Measurements from ENCODE around the gene NPR1.

DNA sequence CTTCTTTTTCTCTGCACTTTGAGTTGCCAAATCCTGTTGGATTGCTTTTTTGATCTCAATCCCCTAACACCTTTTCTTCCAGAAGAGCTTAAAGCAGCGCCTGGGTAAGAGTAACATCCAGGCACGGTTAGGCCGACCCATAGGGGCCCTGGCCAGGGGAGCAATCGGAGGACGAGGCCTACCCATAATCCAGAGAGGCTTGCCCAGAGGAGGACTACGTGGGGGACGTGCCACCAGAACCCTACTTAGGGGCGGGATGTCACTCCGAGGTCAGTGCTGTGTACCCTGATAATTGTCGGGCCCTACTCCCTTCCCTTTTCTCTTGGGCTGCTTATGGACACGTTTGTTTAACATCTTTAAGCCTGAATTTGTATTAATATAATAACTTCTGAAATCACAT lies 36.3 kb upstream of the NPR1 start:
- TF ChIP-seq, protein P1, sequence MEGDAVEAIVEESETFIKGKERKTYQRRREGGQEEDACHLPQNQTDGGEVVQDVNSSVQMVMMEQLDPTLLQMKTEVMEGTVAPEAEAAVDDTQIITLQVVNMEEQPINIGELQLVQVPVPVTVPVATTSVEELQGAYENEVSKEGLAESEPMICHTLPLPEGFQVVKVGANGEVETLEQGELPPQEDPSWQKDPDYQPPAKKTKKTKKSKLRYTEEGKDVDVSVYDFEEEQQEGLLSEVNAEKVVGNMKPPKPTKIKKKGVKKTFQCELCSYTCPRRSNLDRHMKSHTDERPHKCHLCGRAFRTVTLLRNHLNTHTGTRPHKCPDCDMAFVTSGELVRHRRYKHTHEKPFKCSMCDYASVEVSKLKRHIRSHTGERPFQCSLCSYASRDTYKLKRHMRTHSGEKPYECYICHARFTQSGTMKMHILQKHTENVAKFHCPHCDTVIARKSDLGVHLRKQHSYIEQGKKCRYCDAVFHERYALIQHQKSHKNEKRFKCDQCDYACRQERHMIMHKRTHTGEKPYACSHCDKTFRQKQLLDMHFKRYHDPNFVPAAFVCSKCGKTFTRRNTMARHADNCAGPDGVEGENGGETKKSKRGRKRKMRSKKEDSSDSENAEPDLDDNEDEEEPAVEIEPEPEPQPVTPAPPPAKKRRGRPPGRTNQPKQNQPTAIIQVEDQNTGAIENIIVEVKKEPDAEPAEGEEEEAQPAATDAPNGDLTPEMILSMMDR (IDR thresholded peaks at IDR 0.05; ENCODE audit: low read depth, low read length, poor library complexity, severe bottlenecking): no peak
- TF ChIP-seq EZH2phosphoT487 (IDR thresholded peaks at IDR 0.05; ENCODE audit: borderline replicate concordance, low read length): no peak
